ENCODE measurements around the gene FABP3.

FABP3 gene

DNA sequence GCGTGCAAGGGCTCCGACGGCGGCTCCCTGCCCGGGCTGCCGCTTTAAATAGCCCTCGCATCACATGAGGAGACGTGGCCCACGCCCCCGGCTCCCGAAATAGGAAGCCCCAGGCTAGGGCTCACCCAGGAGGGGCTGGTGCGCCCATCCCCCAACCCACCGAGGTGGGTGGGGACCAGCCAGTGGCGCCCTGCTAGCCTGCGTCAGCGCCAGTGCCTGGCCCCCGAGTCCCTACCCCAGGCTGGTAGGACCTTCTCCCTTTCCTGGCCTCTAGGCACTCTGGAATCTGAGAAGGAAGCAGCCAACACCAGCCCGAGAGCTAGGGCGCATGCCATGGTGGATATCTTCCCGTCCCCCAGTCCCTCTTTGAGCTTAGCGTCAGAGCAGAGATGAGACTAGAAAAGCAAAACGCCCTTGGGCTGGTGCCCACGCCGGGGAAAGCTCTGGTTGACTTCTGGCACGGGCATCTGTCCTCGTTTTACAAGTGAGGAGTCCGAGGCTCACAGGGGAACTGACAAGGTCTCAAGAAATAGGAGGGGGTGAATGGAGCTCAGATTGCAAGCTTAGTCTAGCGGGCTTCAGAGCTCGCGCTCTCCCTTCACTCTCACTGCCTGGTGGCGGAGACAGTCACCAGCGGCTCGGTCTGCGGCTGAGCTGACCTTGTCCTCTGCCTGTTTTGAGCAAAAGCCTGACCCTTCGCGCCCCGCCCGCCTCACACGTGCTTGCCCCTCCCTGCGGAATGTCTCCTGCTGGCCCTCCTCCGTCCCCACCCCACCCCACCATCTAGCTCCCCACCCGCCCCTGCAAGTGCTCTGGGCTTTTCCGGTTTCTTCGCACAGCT lies at the start of gene FABP3:
FABP3 (minus strand) TSS at position 21 of the 841 bp plus-strand sequence. CDS start 62 bp downstream, outside the sequence.
- DNase-seq (ENCODE audit: low spot score) = peak; percentile 91

GRCh38 chr1:31421371-31422040 lies 48.6 kb upstream of the FABP3 start:
- peak; percentile 76 for DNase-seq (ENCODE audit: low spot score)

GRCh38 chr1:31420716-31421115 lies 47.8 kb upstream of the FABP3 start:
- DNase-seq (ENCODE audit: low spot score) = no peak

DNA sequence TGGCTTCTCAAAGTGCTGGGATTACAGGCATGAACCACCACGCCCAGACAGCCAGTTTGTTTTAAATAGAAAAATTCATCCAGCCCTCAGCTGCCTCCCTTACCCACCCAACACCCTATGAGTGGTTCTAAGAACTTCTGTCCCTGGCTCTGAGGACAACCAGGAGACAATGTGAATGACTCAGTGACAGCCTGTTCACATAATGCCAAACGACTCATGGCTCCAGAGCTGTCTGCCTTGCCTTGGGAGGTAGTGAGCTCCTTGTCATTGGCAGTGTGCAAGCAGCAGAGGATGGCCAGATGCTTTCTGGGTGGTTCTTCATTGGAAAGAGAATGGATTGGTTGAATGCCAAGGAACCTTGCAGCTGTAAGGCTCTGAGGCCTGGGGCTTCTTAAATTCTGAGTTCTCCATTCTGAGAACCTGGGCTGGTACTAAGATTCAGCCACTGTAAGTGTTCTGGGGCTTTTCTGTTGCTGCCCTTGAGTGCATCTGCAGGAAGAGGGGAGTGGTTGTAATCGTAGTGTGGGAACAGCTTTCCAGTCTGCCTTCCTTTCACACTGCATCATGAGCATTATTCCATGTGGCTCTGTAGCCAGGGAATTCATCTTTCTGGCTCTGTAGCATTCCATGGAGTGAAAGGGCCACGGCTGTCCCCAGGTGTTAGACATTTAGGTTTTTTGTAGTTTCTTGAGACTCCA lies 45.9 kb upstream of the FABP3 start:
- DNase-seq (ENCODE audit: low spot score) = no peak

DNA sequence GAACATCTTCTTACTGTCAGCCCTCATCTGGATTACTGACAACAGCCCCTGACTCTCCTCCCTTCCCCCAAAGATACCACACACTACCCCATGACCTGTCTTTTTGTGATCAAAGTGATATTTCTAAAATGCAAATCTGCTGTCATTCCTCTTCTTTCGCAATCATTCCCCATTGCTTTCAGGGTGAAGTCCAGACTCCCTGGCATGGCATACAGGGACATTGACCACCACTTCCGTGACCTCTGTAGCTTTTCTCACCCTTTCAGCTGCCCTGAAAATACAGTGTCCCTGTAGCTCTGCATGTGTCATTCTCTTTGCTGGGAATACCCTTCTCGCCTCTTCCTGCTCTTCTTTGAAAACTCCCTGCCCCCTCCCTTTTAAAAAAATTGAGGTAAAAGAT lies 44.3 kb upstream of the FABP3 start:
- no peak for DNase-seq (ENCODE audit: low spot score)

DNA sequence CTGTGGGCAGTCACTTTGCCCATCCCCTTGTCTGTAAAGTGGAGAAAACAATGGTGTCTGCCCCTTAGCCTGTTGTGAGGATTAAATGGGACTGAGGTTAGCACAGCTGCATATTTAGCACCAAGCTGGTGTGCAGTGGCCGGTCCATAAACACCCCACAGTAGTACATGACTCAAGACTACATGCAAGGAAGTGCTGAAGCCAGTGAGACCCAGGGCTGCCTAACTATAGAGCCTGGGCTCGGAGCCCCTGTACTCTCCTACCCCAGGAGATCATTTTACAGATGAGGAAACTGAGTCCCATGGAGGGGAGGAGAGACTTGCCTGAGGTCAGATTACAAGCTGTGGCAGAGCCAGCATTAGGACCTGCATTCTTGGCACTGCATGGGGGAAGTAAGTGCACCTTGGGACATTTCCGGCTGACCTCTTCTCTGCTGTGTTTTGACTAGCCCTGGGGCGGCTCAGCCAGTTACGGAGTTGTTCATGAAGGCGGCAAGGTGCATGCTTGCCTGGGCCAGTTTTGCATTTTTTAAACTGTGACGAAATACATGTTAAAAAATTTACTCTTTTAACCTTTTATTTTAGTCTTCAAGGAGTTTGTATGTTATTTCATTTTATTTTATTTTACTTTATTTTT lies 43.3 kb upstream of the FABP3 start:
- DNase-seq (ENCODE audit: low spot score) = no peak

DNA sequence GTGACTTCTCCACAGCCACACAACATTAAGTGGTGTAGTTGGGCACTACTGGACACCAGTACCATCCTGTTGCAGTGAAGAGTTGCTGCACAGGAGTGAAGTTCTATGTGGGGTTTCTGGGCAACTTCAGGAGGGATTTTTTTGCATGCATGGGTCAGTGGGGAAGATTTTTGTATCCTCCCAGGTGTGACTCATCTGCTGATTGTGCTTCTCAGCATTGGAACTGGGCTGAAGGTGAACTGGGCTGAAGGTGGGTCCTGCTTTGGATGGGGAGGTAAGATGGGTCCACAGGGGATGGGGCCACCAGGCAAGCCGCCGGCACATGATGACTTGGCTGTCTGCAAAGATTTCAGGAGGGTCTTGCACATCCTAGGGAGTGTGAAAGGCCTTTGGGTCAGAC lies 42.8 kb upstream of the FABP3 start:
- no peak for DNase-seq (ENCODE audit: low spot score)

- DNase-seq (ENCODE audit: low spot score) = no peak
Measured at GRCh38 chr1:31414980-31415370, 42.1 kb upstream of the FABP3 start.

GRCh38 chr1:31413405-31414001 lies 40.6 kb upstream of the FABP3 start:
- peak; percentile 77 for DNase-seq (ENCODE audit: low spot score)

DNA sequence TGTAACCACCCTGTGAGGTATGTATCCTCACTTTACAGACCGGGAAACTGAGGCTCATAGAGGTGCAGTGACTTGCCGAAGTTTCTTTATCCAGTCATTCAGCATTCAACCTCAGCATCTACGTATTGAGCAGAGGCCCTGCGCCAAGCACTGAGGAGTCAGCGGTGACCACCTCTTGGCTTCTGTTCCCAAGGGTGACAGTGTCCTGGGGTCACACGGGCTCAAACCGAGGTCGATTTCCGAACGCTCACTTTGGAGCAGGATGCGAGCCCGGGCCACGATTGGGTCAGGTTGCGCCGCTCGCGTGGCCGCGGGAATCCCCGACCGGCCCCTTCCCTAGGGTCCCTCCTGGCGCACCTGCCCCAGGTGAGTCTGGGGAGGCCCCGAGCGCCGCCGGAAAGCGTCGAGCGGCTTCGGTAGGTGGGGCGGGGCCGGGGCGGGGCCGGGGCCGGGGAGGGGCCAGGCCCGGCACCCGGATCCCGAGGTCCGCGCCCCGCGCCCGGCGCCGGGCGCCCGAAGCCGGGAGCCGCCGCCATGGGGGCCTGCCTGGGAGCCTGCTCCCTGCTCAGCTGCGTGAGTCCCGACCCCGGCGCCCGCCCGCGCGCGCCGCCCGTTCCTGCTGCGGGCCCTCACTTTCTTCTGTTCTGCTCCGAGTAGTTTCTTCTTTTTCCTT lies 40.0 kb upstream of the FABP3 start, which contains the start of gene SERINC2:
SERINC2 (plus strand) TSS at position 482 of the 673 bp plus-strand sequence; CDS start at position 535, 53 bp downstream.
- DNase-seq (ENCODE audit: low spot score) = no peak

DNA sequence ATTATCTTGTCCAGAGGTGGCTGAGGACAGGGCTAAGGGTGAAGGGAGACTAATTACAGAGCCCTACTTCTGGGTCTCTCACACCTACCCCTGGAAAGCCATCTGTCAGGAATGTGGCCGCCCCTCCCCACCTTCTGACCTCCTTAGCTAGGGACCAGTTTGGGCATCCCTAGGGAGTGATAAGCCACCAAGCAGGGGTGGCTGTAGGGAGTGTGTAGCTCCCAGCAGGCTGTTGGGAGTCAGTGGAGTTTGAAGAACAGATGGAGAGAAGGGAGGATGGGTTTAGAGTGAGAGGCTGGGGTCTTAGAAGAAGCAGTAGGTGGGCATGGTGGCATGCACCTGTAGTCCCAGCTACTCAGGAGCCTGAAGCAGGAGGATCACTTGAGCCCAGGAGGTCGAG lies 39.3 kb upstream of the FABP3 start:
- DNase-seq (ENCODE audit: low spot score) = no peak

DNA sequence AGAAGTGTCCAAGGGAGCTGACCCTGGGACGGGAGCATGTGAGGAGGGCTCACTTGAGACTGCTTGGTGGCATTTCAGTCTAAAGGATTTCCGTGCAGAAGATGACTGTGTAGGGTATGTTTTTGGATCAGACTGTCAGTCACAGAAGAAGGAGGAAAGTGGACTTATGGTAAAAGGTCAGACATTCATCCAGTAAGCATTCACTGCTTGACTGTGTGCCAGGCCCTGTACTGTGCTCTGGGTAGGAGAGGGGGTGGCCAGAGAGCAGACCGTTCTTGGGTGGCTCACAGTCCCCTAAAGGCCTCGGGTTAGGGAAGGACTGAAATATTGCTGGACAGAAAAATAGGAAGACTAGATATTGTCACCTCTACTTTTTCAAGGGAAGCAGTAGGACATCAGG lies 38.0 kb upstream of the FABP3 start:
- no peak for DNase-seq (ENCODE audit: low spot score)

- no peak for DNase-seq (ENCODE audit: low spot score)
Measured at GRCh38 chr1:31409946-31410858, 37.3 kb upstream of the FABP3 start.

DNA sequence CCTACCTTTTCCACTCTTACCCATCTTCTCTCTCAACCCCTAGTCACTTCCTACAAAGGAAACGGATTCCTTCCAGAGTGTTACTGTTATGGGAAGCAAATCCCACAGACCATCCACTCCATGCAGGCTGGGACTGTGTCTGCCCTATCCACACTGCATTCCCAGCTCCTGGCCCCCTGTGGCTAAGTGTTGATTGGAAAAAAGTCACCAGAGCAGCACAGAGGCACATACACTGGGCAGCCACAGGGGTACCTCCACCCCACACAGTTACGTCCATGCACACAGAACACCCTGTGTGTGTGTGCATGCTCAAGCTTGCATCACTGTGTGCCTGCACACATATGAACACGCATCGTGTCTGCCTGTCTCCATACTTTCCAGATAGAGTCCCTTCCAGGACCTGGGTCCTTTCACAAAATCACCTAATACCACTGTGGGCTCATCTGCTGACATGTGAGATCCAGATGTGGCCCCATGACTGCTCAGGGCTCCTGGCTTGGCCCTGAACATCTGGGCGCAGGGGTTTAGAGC lies 36.0 kb upstream of the FABP3 start:
- no peak for DNase-seq (ENCODE audit: low spot score)

- no peak for DNase-seq (ENCODE audit: low spot score)
Measured at GRCh38 chr1:31407029-31407626, 34.3 kb upstream of the FABP3 start.

GRCh38 chr1:31405578-31406245 lies 32.8 kb upstream of the FABP3 start:
- DNase-seq (ENCODE audit: low spot score) = no peak

- no peak for DNase-seq (ENCODE audit: low spot score)
Measured at GRCh38 chr1:31401241-31401640, 28.4 kb upstream of the FABP3 start.

DNA sequence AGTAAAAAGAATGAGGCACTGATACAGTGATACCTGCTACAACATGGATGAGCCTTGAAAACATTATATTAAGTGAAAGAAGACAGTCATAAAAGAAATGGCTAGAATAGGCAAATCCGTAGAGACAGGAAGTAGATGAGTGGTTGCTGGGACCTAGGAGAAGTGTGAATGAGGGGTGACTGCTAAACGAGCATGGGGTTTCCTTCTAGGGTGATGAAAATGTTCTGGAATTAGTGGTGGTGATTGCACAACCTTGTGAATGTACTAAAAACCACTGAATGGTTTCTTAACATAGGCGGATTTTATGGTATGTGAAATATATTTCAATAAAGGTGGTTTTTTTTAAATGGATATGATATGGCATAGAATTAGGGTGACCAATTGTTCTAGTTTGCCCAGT lies 27.5 kb upstream of the FABP3 start:
- no peak for DNase-seq (ENCODE audit: low spot score)

GRCh38 chr1:31399976-31400375 lies 27.1 kb upstream of the FABP3 start:
- DNase-seq (ENCODE audit: low spot score) = no peak
